Prostate gland (tissue), 2 donors: ENCODE measurements around the gene FGF12.

Source experiments
- CTCF ChIP-seq, 4 experiments: fragments of 200-600 bp in 2 of 4; fragments of 450-650 bp in 2 of 4; sonication (generic) in 2 of 4; IDR thresholded peaks; 1 replicate in 3 of 4; 2 replicates in 1 of 4; pipeline ENCODE4 v1.5.1; 2016 to 2019; ENCODE audit warnings: antibody characterized with exemption in 4 of 4, mild to moderate bottlenecking in 2 of 4, moderate library complexity in 2 of 4
- POLR2AphosphoS5 ChIP-seq: sonication (generic); formaldehyde crosslinking; IDR thresholded peaks from one replicate; pipeline ENCODE4 v1.6.1; 2017; ENCODE audit warnings: antibody characterized with exemption

- no peak for TF ChIP-seq CTCF (IDR thresholded peaks at IDR 0.05)
- no peak for TF ChIP-seq POLR2AphosphoS5
Observed at GRCh38 chr3:192177383-192177782, 550.0 kb downstream of the FGF12 start.
